ENCODE data around the gene TLR2. TPM values are rescaled to one million over a fixed set of nuclear protein-coding genes. Genes with fewer than 3 reads are reported as not detected.

Gene TLR2
- total RNA-seq, 1 experiment from 2014 or later: 1.7 TPM

DNA sequence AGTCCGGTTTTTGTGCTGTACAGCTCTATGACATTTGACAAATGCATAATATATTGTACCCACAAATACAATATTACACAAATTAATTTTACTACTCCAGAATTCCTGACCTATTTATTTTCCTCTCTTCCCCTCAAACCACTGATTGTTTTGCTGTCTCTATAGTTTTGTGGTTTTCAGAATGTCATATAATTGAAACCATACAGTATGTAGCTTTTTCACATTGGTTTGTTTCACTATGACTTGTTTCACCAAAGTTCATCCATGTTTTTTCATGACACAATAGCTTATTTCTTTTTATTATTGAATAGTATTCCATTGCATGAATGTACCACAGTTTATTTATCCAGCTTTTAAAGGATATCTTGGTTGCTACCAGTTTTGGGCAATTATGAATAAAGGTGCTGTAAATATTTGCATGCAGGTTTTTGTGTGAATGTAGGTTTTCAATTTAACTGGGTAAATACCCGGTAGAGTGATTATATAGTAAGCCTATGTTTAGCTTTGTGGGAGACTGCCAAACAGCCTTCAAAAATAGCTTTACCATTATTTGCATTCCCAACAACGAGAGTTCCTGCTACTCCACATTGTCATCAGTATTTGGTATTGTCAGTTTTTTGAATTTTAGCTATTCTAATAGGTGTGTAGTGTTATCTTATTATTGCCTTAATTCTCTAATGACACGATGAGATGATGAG is 49.8 kb downstream of the TLR2 start (continued):
- TF ChIP-seq ZNF396 (CRISPR knock-in tag; IDR thresholded peaks at IDR 0.05; ENCODE audit: borderline replicate concordance): no peak
- no peak for TF ChIP-seq CBFB (CRISPR knock-in tag; IDR thresholded peaks at IDR 0.05; ENCODE audit: low read depth)
- TF ChIP-seq, protein P1, sequence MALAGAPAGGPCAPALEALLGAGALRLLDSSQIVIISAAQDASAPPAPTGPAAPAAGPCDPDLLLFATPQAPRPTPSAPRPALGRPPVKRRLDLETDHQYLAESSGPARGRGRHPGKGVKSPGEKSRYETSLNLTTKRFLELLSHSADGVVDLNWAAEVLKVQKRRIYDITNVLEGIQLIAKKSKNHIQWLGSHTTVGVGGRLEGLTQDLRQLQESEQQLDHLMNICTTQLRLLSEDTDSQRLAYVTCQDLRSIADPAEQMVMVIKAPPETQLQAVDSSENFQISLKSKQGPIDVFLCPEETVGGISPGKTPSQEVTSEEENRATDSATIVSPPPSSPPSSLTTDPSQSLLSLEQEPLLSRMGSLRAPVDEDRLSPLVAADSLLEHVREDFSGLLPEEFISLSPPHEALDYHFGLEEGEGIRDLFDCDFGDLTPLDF (CRISPR knock-in tag; IDR thresholded peaks at IDR 0.05): no peak
- no peak for TF ChIP-seq CREM (CRISPR knock-in tag; IDR thresholded peaks at IDR 0.05)

GRCh38 chr4:153735906-153736461 is 51.9 kb downstream of the TLR2 start:
- Mint-ChIP-seq H3K27ac (no peak overlapping the region), H3K4me3 (no peak overlapping the region), H3K27me3 (ENCODE audit: low read depth) (no peaks in the 10 kb centered on the region), H3K4me1 (peaks cover 8% of the 10 kb centered on the region), H3K36me3 (peaks cover 6% of the 10 kb centered on the region), H3K9me3 (peaks cover 11% of the 10 kb centered on the region)
- ATAC-seq (no peak), DNase-seq (ENCODE audit: low spot score) (no peak)
- CTCF ChIA-PET: no interaction called here
- POLR2A ChIA-PET: no interaction called here
- TF ChIP-seq SMAD3 (CRISPR knock-in tag; IDR thresholded peaks at IDR 0.05; ENCODE audit: borderline replicate concordance): no peak
- no peak for TF ChIP-seq PRDM15 (CRISPR knock-in tag; IDR thresholded peaks at IDR 0.05)
- TF ChIP-seq HMGA2 (CRISPR knock-in tag; IDR thresholded peaks at IDR 0.05): no peak
- no peak for TF ChIP-seq NR2C2 (CRISPR knock-in tag; IDR thresholded peaks at IDR 0.05)
- no peak for TF ChIP-seq ZNF425 (CRISPR knock-in tag; conservative IDR thresholded peaks at IDR 0.05)
- TF ChIP-seq CREB1 (CRISPR knock-in tag; IDR thresholded peaks at IDR 0.05): no peak
- TF ChIP-seq, protein P2, sequence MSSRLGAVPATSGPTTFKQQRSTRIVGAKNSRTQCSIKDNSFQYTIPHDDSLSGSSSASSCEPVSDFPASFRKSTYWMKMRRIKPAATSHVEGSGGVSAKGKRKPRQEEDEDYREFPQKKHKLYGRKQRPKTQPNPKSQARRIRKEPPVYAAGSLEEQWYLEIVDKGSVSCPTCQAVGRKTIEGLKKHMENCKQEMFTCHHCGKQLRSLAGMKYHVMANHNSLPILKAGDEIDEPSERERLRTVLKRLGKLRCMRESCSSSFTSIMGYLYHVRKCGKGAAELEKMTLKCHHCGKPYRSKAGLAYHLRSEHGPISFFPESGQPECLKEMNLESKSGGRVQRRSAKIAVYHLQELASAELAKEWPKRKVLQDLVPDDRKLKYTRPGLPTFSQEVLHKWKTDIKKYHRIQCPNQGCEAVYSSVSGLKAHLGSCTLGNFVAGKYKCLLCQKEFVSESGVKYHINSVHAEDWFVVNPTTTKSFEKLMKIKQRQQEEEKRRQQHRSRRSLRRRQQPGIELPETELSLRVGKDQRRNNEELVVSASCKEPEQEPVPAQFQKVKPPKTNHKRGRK (CRISPR knock-in tag; IDR thresholded peaks at IDR 0.05; ENCODE audit: borderline replicate concordance): no peak
- TF ChIP-seq, protein P3, sequence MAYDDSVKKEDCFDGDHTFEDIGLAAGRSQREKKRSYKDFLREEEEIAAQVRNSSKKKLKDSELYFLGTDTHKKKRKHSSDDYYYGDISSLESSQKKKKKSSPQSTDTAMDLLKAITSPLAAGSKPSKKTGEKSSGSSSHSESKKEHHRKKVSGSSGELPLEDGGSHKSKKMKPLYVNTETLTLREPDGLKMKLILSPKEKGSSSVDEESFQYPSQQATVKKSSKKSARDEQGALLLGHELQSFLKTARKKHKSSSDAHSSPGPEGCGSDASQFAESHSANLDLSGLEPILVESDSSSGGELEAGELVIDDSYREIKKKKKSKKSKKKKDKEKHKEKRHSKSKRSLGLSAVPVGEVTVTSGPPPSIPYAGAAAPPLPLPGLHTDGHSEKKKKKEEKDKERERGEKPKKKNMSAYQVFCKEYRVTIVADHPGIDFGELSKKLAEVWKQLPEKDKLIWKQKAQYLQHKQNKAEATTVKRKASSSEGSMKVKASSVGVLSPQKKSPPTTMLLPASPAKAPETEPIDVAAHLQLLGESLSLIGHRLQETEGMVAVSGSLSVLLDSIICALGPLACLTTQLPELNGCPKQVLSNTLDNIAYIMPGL (CRISPR knock-in tag; IDR thresholded peaks at IDR 0.05): no peak
- TF ChIP-seq ZNF396 (CRISPR knock-in tag; IDR thresholded peaks at IDR 0.05; ENCODE audit: borderline replicate concordance): no peak
- TF ChIP-seq ETV6 (CRISPR knock-in tag; IDR thresholded peaks at IDR 0.05): no peak
- no peak for TF ChIP-seq TP53 (CRISPR knock-in tag; IDR thresholded peaks at IDR 0.05)
- TF ChIP-seq SP1 (CRISPR knock-in tag; conservative IDR thresholded peaks at IDR 0.05): no peak
- TF ChIP-seq ZNF281 (CRISPR knock-in tag; IDR thresholded peaks at IDR 0.05): no peak
- TF ChIP-seq, protein P4, sequence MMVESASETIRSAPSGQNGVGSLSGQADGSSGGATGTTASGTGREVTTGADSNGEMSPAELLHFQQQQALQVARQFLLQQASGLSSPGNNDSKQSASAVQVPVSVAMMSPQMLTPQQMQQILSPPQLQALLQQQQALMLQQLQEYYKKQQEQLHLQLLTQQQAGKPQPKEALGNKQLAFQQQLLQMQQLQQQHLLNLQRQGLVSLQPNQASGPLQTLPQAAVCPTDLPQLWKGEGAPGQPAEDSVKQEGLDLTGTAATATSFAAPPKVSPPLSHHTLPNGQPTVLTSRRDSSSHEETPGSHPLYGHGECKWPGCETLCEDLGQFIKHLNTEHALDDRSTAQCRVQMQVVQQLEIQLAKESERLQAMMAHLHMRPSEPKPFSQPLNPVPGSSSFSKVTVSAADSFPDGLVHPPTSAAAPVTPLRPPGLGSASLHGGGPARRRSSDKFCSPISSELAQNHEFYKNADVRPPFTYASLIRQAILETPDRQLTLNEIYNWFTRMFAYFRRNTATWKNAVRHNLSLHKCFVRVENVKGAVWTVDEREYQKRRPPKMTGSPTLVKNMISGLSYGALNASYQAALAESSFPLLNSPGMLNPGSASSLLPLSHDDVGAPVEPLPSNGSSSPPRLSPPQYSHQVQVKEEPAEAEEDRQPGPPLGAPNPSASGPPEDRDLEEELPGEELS (CRISPR knock-in tag; IDR thresholded peaks at IDR 0.05): no peak
- TF ChIP-seq ZNF219 (CRISPR knock-in tag; IDR thresholded peaks at IDR 0.05; ENCODE audit: borderline replicate concordance): no peak
- no peak for TF ChIP-seq CREM (CRISPR knock-in tag; IDR thresholded peaks at IDR 0.05)

Measured in WTC11 (cell line).